Urinary bladder (tissue), 4 donors: ENCODE measurements around the gene ETV3L. TPM values are rescaled to one million over a fixed set of nuclear protein-coding genes. Genes with fewer than 3 reads are reported as not detected.
"Not testable (repeated sequence)": the region's sequence is repeated elsewhere in the genome, so short reads cannot be mapped to it uniquely, and the experiment has no call there.

Experiments
- DNase-seq: peaks from one replicate; pipeline ENCODE4 v3.0.0-alpha.2; 2015; ENCODE audit errors: extremely low spot score
- H3K27ac ChIP-seq: one replicate; pipeline ENCODE4 v1.5.1; 2013; ENCODE audit warnings: low read depth, mild to moderate bottlenecking, moderate library complexity
- H3K36me3 ChIP-seq: one replicate; pipeline ENCODE4 v1.6.1; 2013; ENCODE audit warnings: mild to moderate bottlenecking, moderate library complexity; ENCODE audit not compliant: insufficient read depth
- H3K4me1 ChIP-seq: one replicate; pipeline ENCODE4 v1.6.1; 2013; ENCODE audit warnings: mild to moderate bottlenecking, moderate library complexity; ENCODE audit not compliant: insufficient read depth
- H3K4me3 ChIP-seq: one replicate; pipeline ENCODE4 v1.5.1; 2013; ENCODE audit warnings: low read depth, low read length
- WGBS: extraction: QIAGEN DNeasy Blood & Tissue Kit; methylation state at CpG from one replicate; pipeline ENCODE4 v1.1.7; 2013; 5-methylcytosine and 5-hydroxymethylcytosine counted together
- polyA plus RNA-seq: library from polyadenylated mRNA; stranded (reverse); fragments of 200-250 nt; gene quantifications from one replicate; pipeline ENCODE4 v1.2.3, GENCODE V29; 2013
- total RNA-seq: library from RNA; depleted of rRNA; stranded (reverse); fragments of >200 nt; gene quantifications from one replicate; pipeline ENCODE4 v1.2.3, GENCODE V29; 2014
- donor health status: healthy with polysubstance abuse.
- donor health status: healthy.

ETV3L gene
- total and polyA plus RNA-seq, 2 donors: not detected

DNA sequence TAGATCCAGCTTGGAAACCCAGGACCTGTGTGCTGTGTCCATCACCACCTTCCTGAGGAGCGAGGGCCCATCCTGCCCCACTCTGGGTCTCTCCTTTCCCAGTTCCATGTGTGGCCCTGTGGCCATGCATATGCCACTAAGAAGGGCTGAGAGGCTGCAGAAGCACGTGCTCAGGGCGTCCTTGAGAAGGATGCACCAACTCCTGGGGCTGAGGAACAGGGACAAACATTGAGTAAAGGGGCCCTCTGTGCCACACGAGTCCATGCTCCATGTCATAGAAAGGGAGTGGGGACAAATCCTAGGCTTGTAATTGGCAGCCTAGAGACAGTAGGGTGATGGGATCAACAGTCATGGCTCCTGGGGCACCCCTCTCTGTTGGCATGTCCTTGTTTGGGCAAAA lies 8.4 kb downstream of the ETV3L start:
- no peaks in the 10 kb centered on the region for H3K36me3 ChIP-seq
- H3K27ac ChIP-seq: no peak overlapping the region
- H3K4me1 ChIP-seq: no peaks in the 10 kb centered on the region
- no peak for DNase-seq
- H3K4me3 ChIP-seq: no peak overlapping the region
- 96% methylated on average over 4 of the region's 4 CpGs for WGBS

DNA sequence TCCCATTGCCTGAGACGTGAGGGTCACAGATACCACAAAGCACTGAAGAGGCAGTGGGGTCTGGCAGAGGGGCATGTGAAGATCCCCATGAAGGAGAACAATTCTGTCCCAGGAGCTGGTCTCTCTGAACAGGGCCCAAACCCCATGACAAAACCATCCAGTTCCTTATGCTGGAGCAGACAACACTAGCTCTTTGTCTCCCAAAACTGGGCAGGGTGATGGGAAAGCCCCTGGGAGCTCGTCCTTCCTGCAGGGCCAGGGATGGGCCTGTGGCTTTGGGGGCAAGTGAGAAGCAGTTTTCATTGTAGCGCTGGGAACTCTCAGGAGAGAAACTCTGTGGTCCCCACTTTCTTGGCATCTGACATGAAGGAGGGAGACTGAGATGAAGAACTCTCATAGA lies 8.8 kb downstream of the ETV3L start:
- H3K4me3 ChIP-seq: no peak overlapping the region
- no peak overlapping the region for H3K27ac ChIP-seq
- no peaks in the 10 kb centered on the region for H3K36me3 ChIP-seq
- 77% methylated on average over 3 of the region's 3 CpGs for WGBS
- H3K4me1 ChIP-seq: no peaks in the 10 kb centered on the region
- DNase-seq: no peak

DNA sequence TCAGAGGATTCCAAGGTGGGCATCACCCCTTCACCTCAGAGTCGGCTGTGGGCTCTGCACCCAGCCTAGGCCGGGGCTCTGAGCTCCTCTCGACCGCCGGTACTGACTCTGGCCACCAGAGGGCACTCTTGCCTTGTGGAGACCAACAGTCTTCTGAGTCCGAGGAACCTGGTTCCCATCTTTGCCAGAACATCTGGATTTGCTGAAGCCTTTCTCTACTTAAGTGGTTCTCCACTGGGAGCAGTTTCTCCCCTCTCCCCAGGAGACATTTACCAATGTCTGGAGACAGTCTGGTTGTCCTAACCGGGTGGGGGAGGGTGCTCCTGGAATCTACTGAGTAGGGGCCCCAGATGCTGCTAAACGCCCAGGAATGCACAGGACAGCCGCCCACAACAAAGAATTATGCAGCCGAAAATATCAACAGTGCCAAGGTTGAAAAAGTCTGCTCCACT lies 9.4 kb downstream of the ETV3L start:
- peak; percentile 76 for DNase-seq
- no peak overlapping the region for H3K4me3 ChIP-seq
- WGBS: 14% methylated on average over 10 of the region's 10 CpGs
- no peaks in the 10 kb centered on the region for H3K4me1 ChIP-seq
- H3K27ac ChIP-seq: no peak overlapping the region
- H3K36me3 ChIP-seq: no peaks in the 10 kb centered on the region

DNA sequence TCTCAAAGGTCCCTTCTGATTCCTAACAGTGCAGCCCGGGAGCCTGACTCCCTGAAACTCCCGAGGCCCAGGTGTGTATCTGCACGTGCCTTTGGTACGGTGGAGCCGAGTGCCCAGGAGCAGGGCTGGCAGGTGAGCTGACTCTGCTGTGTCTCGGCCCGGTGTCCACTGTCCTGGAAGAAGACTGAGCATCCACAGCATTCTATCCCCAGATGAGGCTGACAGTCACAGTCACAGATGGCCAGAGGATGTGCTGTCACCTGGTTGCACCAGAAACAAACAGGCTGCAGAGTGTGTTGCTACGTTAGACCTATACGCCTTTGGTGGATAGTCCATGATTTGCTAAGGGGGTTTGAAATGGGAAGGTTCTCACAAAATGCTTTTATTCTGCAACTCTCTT lies 9.8 kb downstream of the ETV3L start:
- 85% methylated on average over 9 of the region's 9 CpGs for WGBS
- no peak for DNase-seq
- no peak overlapping the region for H3K4me3 ChIP-seq

DNA sequence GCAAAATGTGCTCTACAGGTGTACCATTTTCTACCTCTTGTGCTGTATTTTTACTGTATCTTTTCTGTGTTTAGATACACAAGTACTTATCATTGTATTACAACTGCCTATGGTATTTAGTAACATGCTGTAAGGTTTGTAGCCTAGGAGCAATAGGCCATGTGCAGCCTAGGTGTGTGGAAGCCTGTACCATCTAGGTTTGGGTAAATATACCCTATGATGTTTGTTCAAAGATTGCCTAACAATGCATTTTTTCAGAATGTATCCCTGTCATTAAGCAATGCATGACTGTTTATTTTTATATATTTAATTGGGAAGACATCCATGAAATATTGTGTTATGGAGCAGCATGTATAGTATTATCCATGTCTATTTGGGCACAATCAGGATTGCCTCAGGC lies 11.0 kb downstream of the ETV3L start:
- H3K27ac ChIP-seq: no peak overlapping the region
- H3K36me3 ChIP-seq: no peaks in the 10 kb centered on the region
- H3K4me3 ChIP-seq: no peak overlapping the region
- no peak for DNase-seq
- H3K4me1 ChIP-seq: no peaks in the 10 kb centered on the region

More for the DNA sequence above, 9.8 kb downstream of the ETV3L start:
- no peaks in the 10 kb centered on the region for H3K4me1 ChIP-seq
- no peaks in the 10 kb centered on the region for H3K36me3 ChIP-seq
- no peak overlapping the region for H3K27ac ChIP-seq

DNA sequence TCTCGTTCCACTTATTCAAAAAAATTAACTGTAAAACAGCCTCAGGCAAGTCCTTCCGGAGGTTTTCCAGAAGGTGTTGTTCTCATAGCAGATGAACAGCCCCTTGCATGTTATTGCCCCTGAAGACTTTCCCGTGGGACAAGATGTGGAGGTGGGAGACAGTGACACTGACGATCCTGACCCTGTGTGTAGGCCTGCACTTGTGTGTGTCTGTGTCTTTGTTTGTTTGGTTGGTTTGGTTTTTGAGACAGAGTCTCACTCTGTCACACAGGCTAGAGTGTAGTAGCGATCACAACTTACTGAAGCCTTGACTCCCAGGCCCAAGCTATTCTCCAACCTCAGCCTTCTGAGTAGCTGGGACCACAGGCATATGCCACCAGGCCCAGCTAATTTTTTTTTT lies 12.6 kb downstream of the ETV3L start:
- no peak overlapping the region for H3K27ac ChIP-seq
- no peaks in the 10 kb centered on the region for H3K4me1 ChIP-seq
- no peaks in the 10 kb centered on the region for H3K36me3 ChIP-seq
- no peak overlapping the region for H3K4me3 ChIP-seq
- DNase-seq: no peak
- WGBS: 87% methylated on average over 5 of the region's 5 CpGs

DNA sequence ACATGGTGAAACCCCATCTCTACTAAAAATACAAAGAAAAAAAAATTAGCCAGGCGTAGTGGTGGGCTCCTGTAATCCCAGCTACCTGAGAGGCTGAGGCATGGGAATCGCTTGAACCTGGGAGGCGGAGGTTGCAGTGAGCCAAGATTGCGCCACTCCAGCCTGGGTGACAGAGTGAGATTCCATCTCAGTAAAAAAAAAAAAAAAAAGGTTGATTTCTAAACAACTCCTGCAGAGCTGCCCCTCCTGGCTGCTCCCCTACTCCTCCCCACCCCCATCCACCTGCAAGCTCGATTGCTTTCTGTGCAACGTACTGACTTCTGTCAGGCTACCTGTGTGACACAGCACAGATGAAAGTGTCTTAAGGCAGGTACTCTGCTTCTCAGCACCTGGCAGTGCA lies 13.3 kb downstream of the ETV3L start:
- no peak for DNase-seq
- Histone ChIP-seq H3K27ac (no peak overlapping the region), H3K4me1 (no peaks in the 10 kb centered on the region), H3K4me3 (no peak overlapping the region), H3K36me3 (no peaks in the 10 kb centered on the region)
- WGBS: 68% methylated on average over 6 of the region's 6 CpGs

DNA sequence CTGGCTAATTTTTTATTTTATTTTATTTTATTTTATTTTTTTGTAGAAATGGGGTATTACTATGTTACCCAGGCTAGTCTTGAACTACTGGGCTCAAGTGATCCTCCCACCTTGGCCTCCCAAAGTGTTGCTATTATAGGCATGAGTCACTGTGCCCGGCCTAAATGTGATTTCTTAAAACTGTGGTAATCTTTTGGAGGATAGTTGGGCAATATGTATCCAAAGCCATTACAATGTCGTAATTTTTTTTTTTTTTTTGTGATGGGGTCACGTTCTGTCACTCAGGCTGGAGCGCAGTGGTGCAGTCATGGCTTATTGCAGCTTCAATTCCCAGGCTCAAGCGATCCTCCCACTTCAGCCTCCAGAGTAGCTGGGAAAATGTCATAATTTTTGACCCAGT lies 14.2 kb downstream of the ETV3L start:
- Histone ChIP-seq H3K4me1 (no peaks in the 10 kb centered on the region), H3K36me3 (no peaks in the 10 kb centered on the region), H3K4me3 (no peak overlapping the region), H3K27ac (no peak overlapping the region)
- WGBS: 87% methylated on average over 5 of the region's 5 CpGs
- DNase-seq: no peak

DNA sequence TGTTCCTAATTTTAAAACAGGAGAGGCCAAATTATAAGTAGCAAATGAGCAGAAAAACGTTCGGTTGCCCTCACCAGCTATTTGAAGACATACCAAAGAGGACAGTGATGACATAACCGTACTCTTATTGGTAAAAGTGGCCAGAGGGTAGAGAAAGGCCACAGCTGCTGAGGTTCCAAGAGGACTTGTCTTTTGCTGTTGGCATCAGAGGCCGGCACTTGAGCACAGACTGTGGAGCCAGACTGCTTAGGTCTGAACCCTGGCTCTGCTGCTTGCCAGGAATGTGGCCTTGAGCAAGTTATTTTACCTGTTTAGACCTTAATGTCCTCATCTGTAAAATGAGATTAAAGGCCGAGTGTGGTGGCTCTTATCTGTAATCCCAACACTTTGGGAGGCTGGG lies 14.9 kb downstream of the ETV3L start:
- no peak overlapping the region for H3K27ac ChIP-seq
- no peak overlapping the region for H3K4me3 ChIP-seq
- H3K36me3 ChIP-seq: no peaks in the 10 kb centered on the region
- no peak for DNase-seq
- WGBS: 81% methylated on average over 5 of the region's 5 CpGs
- no peaks in the 10 kb centered on the region for H3K4me1 ChIP-seq

DNA sequence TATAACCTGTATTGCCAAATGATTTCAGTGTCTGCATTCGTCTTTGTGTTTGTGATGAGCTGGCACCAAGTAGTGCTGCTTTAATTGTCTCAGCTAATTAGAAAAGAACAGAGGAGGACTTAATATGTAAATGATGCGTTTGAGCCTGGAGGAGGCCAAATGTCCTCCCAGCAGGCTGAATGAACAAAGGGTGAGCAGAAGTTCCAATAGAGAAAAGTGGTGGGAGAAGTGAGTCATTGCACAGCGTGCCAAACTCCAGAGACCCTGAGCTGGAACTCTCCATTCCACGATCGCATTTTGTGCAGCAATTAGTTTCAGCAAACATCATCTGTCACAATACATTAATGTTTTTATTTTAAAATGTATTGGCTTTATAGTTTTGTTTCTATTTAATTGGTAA lies 17.9 kb downstream of the ETV3L start:
- H3K4me1 ChIP-seq: no peaks in the 10 kb centered on the region
- no peak overlapping the region for H3K4me3 ChIP-seq
- 65% methylated on average over 5 of the region's 5 CpGs for WGBS
- H3K27ac ChIP-seq: no peak overlapping the region
- DNase-seq: no peak
- H3K36me3 ChIP-seq: no peaks in the 10 kb centered on the region

DNA sequence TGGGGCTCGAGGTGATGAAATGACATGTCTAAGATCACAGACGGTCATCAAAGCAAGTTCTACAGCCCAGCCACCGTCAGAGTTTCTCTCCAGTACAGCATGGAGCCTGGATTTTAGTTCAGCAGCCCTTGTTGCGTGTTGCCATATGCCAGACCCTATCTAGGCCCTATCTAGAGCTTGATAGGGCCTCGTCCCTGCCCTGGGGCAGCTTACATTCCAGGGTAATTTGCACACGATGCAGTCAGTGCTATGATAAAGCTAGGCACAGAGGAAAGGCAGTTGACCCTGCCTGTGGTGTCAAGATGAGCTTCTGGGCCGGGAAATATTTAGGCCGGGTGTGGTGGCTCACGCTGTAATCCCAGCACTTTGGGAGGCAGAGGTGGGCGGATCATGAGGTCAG lies 18.9 kb downstream of the ETV3L start:
- Histone ChIP-seq H3K36me3 (no peaks in the 10 kb centered on the region), H3K27ac (no peak overlapping the region), H3K4me3 (no peak overlapping the region), H3K4me1 (no peaks in the 10 kb centered on the region)
- WGBS: 84% methylated on average over 10 of the region's 10 CpGs
- no peak for DNase-seq

DNA sequence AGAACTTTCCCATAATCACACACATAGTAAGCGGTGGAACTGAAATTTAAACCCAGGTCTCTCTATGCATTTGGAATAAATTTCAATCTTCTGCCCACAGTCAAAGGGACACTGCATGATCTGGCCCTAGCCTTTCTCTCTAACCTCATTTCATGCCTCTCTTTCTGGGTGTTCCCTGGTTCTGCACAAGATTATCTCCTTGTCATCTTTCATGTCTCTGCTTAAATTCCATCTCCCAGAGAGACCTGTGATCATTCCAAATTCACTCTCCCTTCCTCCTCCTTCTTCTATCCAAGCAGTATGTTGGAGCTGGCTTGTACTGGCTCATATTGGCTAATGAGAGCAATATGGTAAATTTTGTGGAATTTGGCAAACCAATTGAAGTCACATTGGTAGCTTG lies 22.2 kb downstream of the ETV3L start:
- H3K27ac ChIP-seq: no peak overlapping the region
- H3K36me3 ChIP-seq: no peaks in the 10 kb centered on the region
- DNase-seq: no peak
- 95% methylated on average over 1 of the region's 1 CpG for WGBS
- H3K4me1 ChIP-seq: no peaks in the 10 kb centered on the region
- no peak overlapping the region for H3K4me3 ChIP-seq

DNA sequence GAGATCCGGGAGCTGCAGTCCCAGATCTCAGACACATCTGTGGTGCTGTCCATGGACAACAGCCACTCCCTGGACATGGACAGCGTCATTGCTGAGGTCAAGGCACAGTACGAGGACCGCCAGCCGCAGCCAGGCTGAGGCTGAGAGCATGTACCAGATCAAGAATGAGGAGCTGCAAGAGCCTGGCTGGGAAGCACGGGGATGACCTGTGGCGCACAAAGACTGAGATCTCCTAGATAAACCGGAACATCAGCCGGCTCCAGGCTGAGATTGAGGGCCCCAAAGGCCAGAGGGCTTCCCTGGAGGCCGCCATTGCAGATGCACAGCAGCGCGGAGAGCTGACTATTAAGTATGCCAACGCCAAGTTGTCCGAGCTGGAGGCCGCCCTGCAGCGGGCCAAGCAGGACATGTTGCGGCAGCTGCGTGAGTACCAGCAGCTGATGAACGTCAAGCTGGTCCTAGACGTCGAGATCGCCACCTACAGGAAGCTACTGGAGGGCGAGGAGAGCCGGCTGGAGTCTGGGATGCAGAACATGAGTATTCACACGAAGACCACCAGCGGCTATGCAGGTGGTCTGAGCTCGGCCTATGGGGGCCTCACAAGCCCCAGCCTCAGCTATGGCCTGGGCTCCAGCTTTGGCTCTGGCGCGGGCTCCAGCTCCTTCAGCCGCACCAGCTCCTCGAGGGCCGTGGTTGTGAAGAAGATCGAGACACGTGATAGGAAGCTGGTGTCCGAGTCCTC lies 25.5 kb downstream of the ETV3L start:
- Histone ChIP-seq H3K4me1 (no peaks in the 10 kb centered on the region), H3K27ac (no peak overlapping the region), H3K4me3 (no peak overlapping the region), H3K36me3 (no peaks in the 10 kb centered on the region)
- WGBS: 23% methylated on average over 35 of the region's 35 CpGs
- DNase-seq: peak; percentile 17

DNA sequence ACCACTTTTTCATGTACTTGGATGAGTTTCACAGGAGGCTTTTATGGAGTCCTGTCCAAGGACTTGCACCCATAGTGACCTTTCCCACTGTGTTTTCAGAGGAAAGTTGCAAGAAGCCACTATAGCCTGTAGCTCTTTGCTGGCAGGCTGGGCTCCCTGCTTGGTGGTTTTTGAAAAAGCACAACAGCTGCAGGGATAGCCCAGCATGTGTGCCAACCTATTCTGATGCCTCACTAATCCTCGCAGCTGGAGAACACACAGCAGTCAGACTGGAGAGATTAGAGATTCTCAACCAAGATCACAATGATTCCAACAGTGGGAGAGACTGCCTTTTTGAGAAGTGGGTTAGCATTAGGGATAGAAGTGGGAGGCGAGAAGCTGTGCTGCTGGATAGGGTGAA lies 30.0 kb downstream of the ETV3L start:
- no peak for DNase-seq
- 81% methylated on average over 2 of the region's 2 CpGs for WGBS
- Histone ChIP-seq H3K4me3 (no peak overlapping the region), H3K27ac (no peak overlapping the region), H3K4me1 (no peaks in the 10 kb centered on the region), H3K36me3 (no peaks in the 10 kb centered on the region)

DNA sequence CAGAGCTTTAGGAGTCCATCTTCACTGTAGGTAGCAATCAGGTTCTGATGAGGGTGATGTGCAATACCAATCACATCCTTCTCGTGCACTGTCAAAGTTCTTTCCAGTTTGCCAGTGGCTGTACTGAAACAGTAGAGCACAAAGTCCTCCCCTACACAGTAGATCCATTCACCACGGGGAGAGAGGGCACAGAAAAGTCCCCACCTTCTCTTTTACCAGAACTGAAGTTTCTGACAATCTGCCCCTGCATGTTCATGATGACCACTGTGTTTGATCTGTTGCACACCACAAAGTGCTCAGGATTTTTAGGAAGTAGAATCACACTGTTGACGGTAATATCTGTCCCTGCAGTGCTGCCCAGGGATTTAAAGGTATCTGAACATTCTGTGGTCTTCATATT lies 40.4 kb downstream of the ETV3L start:
- not testable (repeated sequence) for DNase-seq, H3K4me3 ChIP-seq, H3K36me3 ChIP-seq, H3K4me1 ChIP-seq, H3K27ac ChIP-seq
- WGBS: 53% methylated on average over 3 of the region's 3 CpGs
